ENCODE measurements around the gene RANGRF.

DNA sequence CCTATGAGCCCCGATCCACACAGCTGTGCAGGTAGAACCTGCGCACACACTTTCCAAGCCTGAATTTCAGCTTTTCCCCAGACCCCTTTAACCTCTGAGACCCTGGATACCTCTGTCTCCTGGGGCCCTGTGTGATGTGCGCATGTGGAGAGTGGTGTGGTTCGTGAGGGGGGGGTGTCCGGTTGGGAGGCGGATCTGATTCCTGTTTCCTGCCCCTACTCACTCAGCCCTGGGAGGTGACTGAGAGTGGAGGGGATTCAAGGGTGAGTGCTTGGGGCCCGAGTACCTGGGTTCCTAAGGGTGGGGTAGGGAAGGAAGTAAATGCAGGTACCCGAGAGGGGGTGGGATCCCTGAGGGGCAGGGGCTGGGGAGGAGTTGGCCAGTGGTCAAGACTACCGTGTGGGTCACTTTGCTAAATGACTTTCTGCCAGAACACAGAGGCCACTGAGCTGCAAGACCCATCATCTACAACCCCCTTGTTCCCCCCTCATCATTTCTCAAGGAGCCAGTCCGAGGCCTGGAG, 22.2 kb downstream of the RANGRF start:
- TF ChIP-seq, protein P1, sequence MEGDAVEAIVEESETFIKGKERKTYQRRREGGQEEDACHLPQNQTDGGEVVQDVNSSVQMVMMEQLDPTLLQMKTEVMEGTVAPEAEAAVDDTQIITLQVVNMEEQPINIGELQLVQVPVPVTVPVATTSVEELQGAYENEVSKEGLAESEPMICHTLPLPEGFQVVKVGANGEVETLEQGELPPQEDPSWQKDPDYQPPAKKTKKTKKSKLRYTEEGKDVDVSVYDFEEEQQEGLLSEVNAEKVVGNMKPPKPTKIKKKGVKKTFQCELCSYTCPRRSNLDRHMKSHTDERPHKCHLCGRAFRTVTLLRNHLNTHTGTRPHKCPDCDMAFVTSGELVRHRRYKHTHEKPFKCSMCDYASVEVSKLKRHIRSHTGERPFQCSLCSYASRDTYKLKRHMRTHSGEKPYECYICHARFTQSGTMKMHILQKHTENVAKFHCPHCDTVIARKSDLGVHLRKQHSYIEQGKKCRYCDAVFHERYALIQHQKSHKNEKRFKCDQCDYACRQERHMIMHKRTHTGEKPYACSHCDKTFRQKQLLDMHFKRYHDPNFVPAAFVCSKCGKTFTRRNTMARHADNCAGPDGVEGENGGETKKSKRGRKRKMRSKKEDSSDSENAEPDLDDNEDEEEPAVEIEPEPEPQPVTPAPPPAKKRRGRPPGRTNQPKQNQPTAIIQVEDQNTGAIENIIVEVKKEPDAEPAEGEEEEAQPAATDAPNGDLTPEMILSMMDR (IDR thresholded peaks at IDR 0.05; ENCODE audit: low read length), result no peak
- no peak for TF ChIP-seq EZH2 (IDR thresholded peaks at IDR 0.05; ENCODE audit: borderline replicate concordance, low read length)
